Uterus (tissue), 2 donors: ENCODE measurements around the gene SMCO4.

Source experiments
- CTCF ChIP-seq, 4 experiments: fragments of 200-600 bp in 2 of 4; fragments of 450-650 bp in 2 of 4; sonication (generic) in 2 of 4; IDR thresholded peaks; one replicate each; pipeline ENCODE4 v1.5.1; 2016 to 2019; ENCODE audit warnings: antibody characterized with exemption in 4 of 4, mild to moderate bottlenecking in 2 of 4, moderate library complexity in 1 of 4
- POLR2A ChIP-seq, 2 donors: fragments of 450-650 bp; IDR thresholded peaks; one replicate each; pipeline ENCODE4 v1.6.1; 2016; ENCODE audit warnings: antibody characterized with exemption in 2 of 2, mild to moderate bottlenecking in 1 of 2, moderate library complexity in 1 of 2

- TF ChIP-seq CTCF (IDR thresholded peaks at IDR 0.05) (no peak), POLR2A (IDR thresholded peaks at IDR 0.05) (no peak)
Measured at GRCh38 chr11:93524858-93525257, 18.3 kb downstream of the SMCO4 start.
